OCI-LY7 (cell line): ENCODE data around the gene AP2A1. TPM values are rescaled to one million over a fixed set of nuclear protein-coding genes. Genes with fewer than 3 reads are reported as not detected.

Source experiments
- BruUV-seq: library from RNA; stranded (reverse); fragments of 400-500 nt; replicated peaks from 2 replicates; lab custom pipeline; 2021; lab: Mats Ljungman, UMichigan
- CTCF ChIA-PET: fragments of 300-600 bp; sonication (Branson Sonifier 250); formaldehyde crosslinking; loops from one replicate; lab custom pipeline; 2022; ENCODE audit warnings: antibody characterized with exemption; ENCODE audit not compliant: unreplicated experiment; lab: Charles Lee
- POLR2A ChIA-PET: fragments of 300-600 bp; sonication (Branson Sonifier 250); formaldehyde crosslinking; loops from one replicate; lab custom pipeline; 2022; ENCODE audit warnings: antibody characterized with exemption; lab: Charles Lee
- DNase-seq: peaks from one replicate; pipeline ENCODE4 v3.0.0-alpha.2; 2015; ENCODE audit warnings: low spot score
- H2AFZ ChIP-seq: fragments of 200-600 bp; sonication (generic), shearing (Covaris generic); 2 replicates; pipeline ENCODE4 v1.6.1; 2014; ENCODE audit warnings: mild to moderate bottlenecking, antibody characterized with exemption, low read length, moderate library complexity
- H3K27ac ChIP-seq: fragments of 200-600 bp; sonication (generic); 2 replicates; pipeline ENCODE4 v1.5.1; 2014; ENCODE audit warnings: mixed run types, low read depth, mild to moderate bottlenecking, moderate library complexity, low read length, inconsistent platforms; ENCODE audit not compliant: poor library complexity, severe bottlenecking
- H3K36me3 ChIP-seq: fragments of 200-600 bp; sonication (generic); 2 replicates; pipeline ENCODE4 v1.6.1; 2014; ENCODE audit warnings: mild to moderate bottlenecking, antibody characterized with exemption, low read length, moderate library complexity, mixed read lengths; ENCODE audit not compliant: insufficient read depth
- H3K4me1 ChIP-seq: fragments of 200-600 bp; sonication (generic); 2 replicates; pipeline ENCODE4 v1.5.1; 2014; ENCODE audit warnings: mild to moderate bottlenecking, low read length; ENCODE audit not compliant: insufficient read depth, poor library complexity, severe bottlenecking
- H3K4me2 ChIP-seq: fragments of 200-600 bp; sonication (generic); 2 replicates; pipeline ENCODE4 v1.6.1; 2014; ENCODE audit warnings: mild to moderate bottlenecking, low read length
- H3K4me3 ChIP-seq: fragments of 200-600 bp; sonication (generic); 2 replicates; pipeline ENCODE4 v1.5.1; 2014; ENCODE audit warnings: mild to moderate bottlenecking, low read depth, low read length; ENCODE audit not compliant: poor library complexity, severe bottlenecking
- H3K79me2 ChIP-seq: fragments of 200-600 bp; sonication (generic); 2 replicates; pipeline ENCODE4 v1.6.1; 2016; ENCODE audit warnings: low read depth, mild to moderate bottlenecking, low read length, moderate library complexity, mixed read lengths; ENCODE audit not compliant: insufficient read depth
- H3K9me2 ChIP-seq: fragments of 200-600 bp; sonication (generic); 2 replicates; pipeline ENCODE4 v1.6.1; 2016; ENCODE audit warnings: mild to moderate bottlenecking, low read length, mixed read lengths; ENCODE audit not compliant: insufficient read depth
- H3K9me3 ChIP-seq: fragments of 200-600 bp; sonication (generic); 2 replicates; pipeline ENCODE4 v1.6.1; 2014; ENCODE audit warnings: mild to moderate bottlenecking, mixed run types, low read length, mixed read lengths
- H4K20me1 ChIP-seq: fragments of 200-600 bp; sonication (generic); 2 replicates; pipeline ENCODE4 v1.6.1; 2014; ENCODE audit warnings: mild to moderate bottlenecking, antibody characterized with exemption, low read length, moderate library complexity, mixed read lengths; ENCODE audit not compliant: insufficient read depth
- CTCF ChIP-seq: fragments of 200-600 bp; sonication (generic); conservative IDR thresholded peaks from 2 replicates; pipeline ENCODE4 v1.5.1; 2014; ENCODE audit warnings: mild to moderate bottlenecking, antibody characterized with exemption, low read length, moderate library complexity, mixed read lengths
- EZH2phosphoT487 ChIP-seq: fragments of 200-600 bp; sonication (generic); IDR thresholded peaks from 2 replicates; pipeline ENCODE4 v1.6.1; 2018; ENCODE audit warnings: low read depth, borderline replicate concordance, mild to moderate bottlenecking, mixed run types, antibody characterized with exemption, low read length, moderate library complexity, mixed read lengths
- intact Hi-C: fragments of 100-400 bp; cut with micrococcal nuclease; formaldehyde crosslinking; loops from one replicate; pipeline ENCODE4 v1.10.0; 2022; ENCODE audit not compliant: unreplicated experiment
- total RNA-seq, 2 experiments: library from RNA; depleted of rRNA in 1 of 2; stranded (reverse); fragments of >200 nt in 1 of 2; shearing (Covaris generic) in 1 of 2; gene quantifications; 2 replicates each; pipeline ENCODE4 v1.2.3, GENCODE V29; 2014 to 2022

AP2A1 gene
- total RNA-seq, 2 experiments from 2014 or later: 46.9 to 47.4 TPM

- Histone ChIP-seq H3K27ac (no peak overlapping the region), H3K4me1 (no peaks in the 10 kb centered on the region), H3K4me3 (no peak overlapping the region), H3K36me3 (no peaks in the 10 kb centered on the region), H3K9me2 (no peaks in the 10 kb centered on the region), H3K9me3 (no peaks in the 10 kb centered on the region), H3K4me2 (no peak overlapping the region), H2AFZ (no peak overlapping the region), H3K79me2 (no peaks in the 10 kb centered on the region), H4K20me1 (no peaks in the 10 kb centered on the region)
- ChIA-PET POLR2A (no interaction called here), CTCF (no interaction called here)
- intact Hi-C loops: no loop called here
- no TSS peak for BruUV-seq
- DNase-seq: no peak
- TF ChIP-seq EZH2phosphoT487: no peak
- no peak for TF ChIP-seq CTCF
These were observed 39.4 kb upstream of the AP2A1 start for GRCh38 chr19:49727217-49728030.

GRCh38 chr19:49730166-49730565 is 36.6 kb upstream of the AP2A1 start:
- CTCF ChIA-PET: no interaction called here
- no peak for DNase-seq
- Histone ChIP-seq H3K4me3 (no peak overlapping the region), H2AFZ (no peak overlapping the region), H3K9me3 (no peaks in the 10 kb centered on the region), H3K36me3 (no peaks in the 10 kb centered on the region), H4K20me1 (no peaks in the 10 kb centered on the region), H3K27ac (no peak overlapping the region), H3K79me2 (no peaks in the 10 kb centered on the region), H3K4me1 (no peaks in the 10 kb centered on the region), H3K4me2 (no peak overlapping the region), H3K9me2 (no peaks in the 10 kb centered on the region)
- POLR2A ChIA-PET: interaction anchor here (0.6 kb wide), 1 partner anchor 92 kb away, joined by 5 read pairs; no protein-coding TSS in a partner anchor
- intact Hi-C loops: no loop called here
- BruUV-seq: no TSS peak
- TF ChIP-seq CTCF: no peak
- no peak for TF ChIP-seq EZH2phosphoT487

DNA sequence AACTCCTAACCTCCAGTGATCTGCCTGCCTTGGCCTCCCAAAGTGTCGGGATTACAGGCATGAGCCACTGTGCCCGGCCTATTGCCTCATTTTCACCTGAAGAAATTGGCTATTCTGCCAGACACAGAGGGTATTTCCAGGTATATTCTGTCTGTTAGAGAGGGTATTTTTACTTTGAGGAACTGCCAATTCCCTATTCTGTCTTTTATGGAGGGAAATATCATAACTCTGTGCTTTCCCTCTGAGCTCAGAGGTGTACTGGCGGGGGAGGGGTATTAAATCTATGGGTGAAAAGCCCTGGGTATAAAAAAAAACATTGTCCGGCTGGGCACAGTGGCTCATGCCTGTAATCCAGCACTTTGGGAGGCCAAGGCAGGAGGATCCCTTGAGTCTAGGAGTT is 28.5 kb upstream of the AP2A1 start:
- no peaks in the 10 kb centered on the region for H3K9me2 ChIP-seq
- no peaks in the 10 kb centered on the region for H3K9me3 ChIP-seq
- no peaks in the 10 kb centered on the region for H4K20me1 ChIP-seq
- intact Hi-C loops: no loop called here
- H3K79me2 ChIP-seq: no peaks in the 10 kb centered on the region
- no peak overlapping the region for H2AFZ ChIP-seq
- no peak overlapping the region for H3K4me2 ChIP-seq
- BruUV-seq: no TSS peak
- CTCF ChIA-PET: no interaction called here
- TF ChIP-seq CTCF: no peak
- no peak for TF ChIP-seq EZH2phosphoT487
- H3K4me3 ChIP-seq: no peak overlapping the region
- POLR2A ChIA-PET: no interaction called here
- no peak overlapping the region for H3K27ac ChIP-seq
- DNase-seq: no peak
- H3K36me3 ChIP-seq: no peaks in the 10 kb centered on the region
- no peaks in the 10 kb centered on the region for H3K4me1 ChIP-seq
